Breast epithelium (tissue), 4 donors: ENCODE results near the gene RAC2. TPM values are rescaled to one million over a fixed set of nuclear protein-coding genes. Genes with fewer than 3 reads are reported as not detected.

Experiments
- DNase-seq, 2 donors: peaks; one replicate each; pipeline ENCODE4 v3.0.0-alpha.2; 2019; ENCODE audit warnings: low spot score in 2 of 2
- H3K27ac ChIP-seq, 2 donors: fragments of 200-600 bp; sonication (generic) in 1 of 2; one replicate each; pipeline ENCODE4 v1.5.1; 2016 to 2019; ENCODE audit warnings: mild to moderate bottlenecking in 1 of 2
- H3K27me3 ChIP-seq, 2 donors: fragments of 200-600 bp; sonication (generic) in 1 of 2; one replicate each; pipeline versions ENCODE4 v1.5.1 to v1.6.0; 2017 to 2019; ENCODE audit warnings: control low read depth in 1 of 2, mild to moderate bottlenecking in 1 of 2
- H3K36me3 ChIP-seq: fragments of 200-600 bp; one replicate; pipeline ENCODE4 v1.5.1; 2019
- H3K4me1 ChIP-seq, 2 donors: fragments of 200-600 bp; sonication (generic); one replicate each; pipeline ENCODE4 v1.5.1; 2016 to 2019; ENCODE audit warnings: control low read depth in 1 of 2
- H3K4me3 ChIP-seq, 3 donors: fragments of 200-600 bp; sonication (generic); 1 replicate in 2 of 3; 2 replicates in 1 of 3; pipeline ENCODE4 v1.5.1; 2016 to 2019; ENCODE audit warnings: mild to moderate bottlenecking in 3 of 3, moderate library complexity in 2 of 3
- H3K9me3 ChIP-seq, 2 donors: fragments of 200-600 bp; sonication (generic) in 1 of 2; one replicate each; pipeline ENCODE4 v1.5.1; 2016 to 2019; ENCODE audit warnings: control low read depth in 1 of 2
- CTCF ChIP-seq, 3 donors: fragments of 450-650 bp; IDR thresholded peaks; one replicate each; pipeline ENCODE4 v1.5.1; 2016 to 2017; ENCODE audit warnings: antibody characterized with exemption in 3 of 3, mild to moderate bottlenecking in 3 of 3, moderate library complexity in 3 of 3
- POLR2A ChIP-seq: fragments of 450-650 bp; IDR thresholded peaks from one replicate; pipeline ENCODE4 v1.6.1; 2016; ENCODE audit warnings: antibody characterized with exemption, mild to moderate bottlenecking, moderate library complexity
- POLR2AphosphoS5 ChIP-seq, 3 donors: sonication (generic); formaldehyde crosslinking; IDR thresholded peaks; one replicate each; pipeline ENCODE4 v1.6.1; 2017; ENCODE audit warnings: antibody characterized with exemption in 3 of 3
- intact Hi-C: fragments of 100-400 bp; cut with DNase I; formaldehyde crosslinking; loops from one replicate; pipeline ENCODE4 v1.15.1; 2023; ENCODE audit warnings: low total_unique reads
- total RNA-seq, 3 donors: library from RNA; depleted of rRNA; stranded (reverse); fragments of >200 nt; gene quantifications; one replicate each; pipeline ENCODE4 v1.1.0, GENCODE V29; 2016

Gene RAC2
- total RNA-seq, 3 donors from 2014 or later: 10.5 to 12.0 (median 11.5) TPM

GRCh38 chr22:37196539-37197450 is 47.3 kb downstream of the RAC2 start:
- DNase-seq: peak; percentile 79 to 91
- intact Hi-C loops: no loop called here
- H3K27ac ChIP-seq: peak overlapping the region; percentile 89 to 97
- H3K9me3 ChIP-seq: no peaks in the 10 kb centered on the region
- TF ChIP-seq POLR2A (no peak), CTCF (IDR thresholded peaks at IDR 0.05) (peak in 1 of 3 donors; percentile 35), POLR2AphosphoS5 (IDR thresholded peaks at IDR 0.05) (peak in 2 of 3 donors; percentile 39 to 86)
- no peaks in the 10 kb centered on the region for H3K27me3 ChIP-seq
- H3K36me3 ChIP-seq: no peaks in the 10 kb centered on the region
- no peak overlapping the region for H3K4me3 ChIP-seq
- peaks cover 15 to 23% of the 10 kb centered on the region in 2 donors for H3K4me1 ChIP-seq

GRCh38 chr22:37195921-37196320 is 48.1 kb downstream of the RAC2 start:
- Histone ChIP-seq H3K27ac (peak overlapping the region; percentile 89 to 97), H3K4me3 (no peak overlapping the region), H3K27me3 (no peaks in the 10 kb centered on the region), H3K9me3 (no peaks in the 10 kb centered on the region), H3K4me1 (peaks cover 15 to 23% of the 10 kb centered on the region in 2 donors), H3K36me3 (no peaks in the 10 kb centered on the region)
- TF ChIP-seq CTCF (IDR thresholded peaks at IDR 0.05) (no peak), POLR2A (no peak), POLR2AphosphoS5 (IDR thresholded peaks at IDR 0.05) (no peak)
- peak in 1 of 2 donors; percentile 12 for DNase-seq
- intact Hi-C loops: no loop called here

- intact Hi-C loops: no loop called here
- TF ChIP-seq POLR2AphosphoS5 (IDR thresholded peaks at IDR 0.05): no peak
- no peak for TF ChIP-seq CTCF (IDR thresholded peaks at IDR 0.05)
- TF ChIP-seq POLR2A: no peak
- Histone ChIP-seq H3K4me1 (peaks cover 15 to 23% of the 10 kb centered on the region in 2 donors), H3K9me3 (no peaks in the 10 kb centered on the region), H3K27me3 (no peaks in the 10 kb centered on the region), H3K36me3 (no peaks in the 10 kb centered on the region), H3K27ac (peak overlapping the region in 1 of 2 donors; percentile 62), H3K4me3 (no peak overlapping the region)
- peak in 1 of 2 donors; percentile 9 for DNase-seq
Measured at GRCh38 chr22:37194750-37195149, 49.3 kb downstream of the RAC2 start.

GRCh38 chr22:37193629-37194191 is 50.4 kb downstream of the RAC2 start:
- no peaks in the 10 kb centered on the region for H3K36me3 ChIP-seq
- H3K27ac ChIP-seq: peak overlapping the region; percentile 62 to 74
- intact Hi-C loops: no loop called here
- no peaks in the 10 kb centered on the region for H3K27me3 ChIP-seq
- H3K4me1 ChIP-seq: peaks cover 15 to 23% of the 10 kb centered on the region in 2 donors
- no peak overlapping the region for H3K4me3 ChIP-seq
- no peaks in the 10 kb centered on the region for H3K9me3 ChIP-seq
- DNase-seq: peak in 1 of 2 donors; percentile 40
- no peak for TF ChIP-seq POLR2A
- TF ChIP-seq CTCF (IDR thresholded peaks at IDR 0.05): no peak
- TF ChIP-seq POLR2AphosphoS5 (IDR thresholded peaks at IDR 0.05): no peak

GRCh38 chr22:37192741-37193140 is 51.3 kb downstream of the RAC2 start:
- H3K4me3 ChIP-seq: no peak overlapping the region
- peak overlapping the region in 1 of 2 donors; percentile 10 for H3K27ac ChIP-seq
- H3K4me1 ChIP-seq: peaks cover 19 to 23% of the 10 kb centered on the region in 2 donors
- TF ChIP-seq POLR2A (no peak), POLR2AphosphoS5 (IDR thresholded peaks at IDR 0.05) (no peak), CTCF (IDR thresholded peaks at IDR 0.05) (no peak)
- no peak for DNase-seq
- H3K27me3 ChIP-seq: no peaks in the 10 kb centered on the region
- H3K9me3 ChIP-seq: no peaks in the 10 kb centered on the region
- no peaks in the 10 kb centered on the region for H3K36me3 ChIP-seq
- intact Hi-C loops: no loop called here
